Measurements from ENCODE around the gene ZXDC.

The ZXDC gene

GRCh38 chr3:126413693-126414080 lies 62.0 kb downstream of the ZXDC start:
- DNase-seq, result no peak

DNA sequence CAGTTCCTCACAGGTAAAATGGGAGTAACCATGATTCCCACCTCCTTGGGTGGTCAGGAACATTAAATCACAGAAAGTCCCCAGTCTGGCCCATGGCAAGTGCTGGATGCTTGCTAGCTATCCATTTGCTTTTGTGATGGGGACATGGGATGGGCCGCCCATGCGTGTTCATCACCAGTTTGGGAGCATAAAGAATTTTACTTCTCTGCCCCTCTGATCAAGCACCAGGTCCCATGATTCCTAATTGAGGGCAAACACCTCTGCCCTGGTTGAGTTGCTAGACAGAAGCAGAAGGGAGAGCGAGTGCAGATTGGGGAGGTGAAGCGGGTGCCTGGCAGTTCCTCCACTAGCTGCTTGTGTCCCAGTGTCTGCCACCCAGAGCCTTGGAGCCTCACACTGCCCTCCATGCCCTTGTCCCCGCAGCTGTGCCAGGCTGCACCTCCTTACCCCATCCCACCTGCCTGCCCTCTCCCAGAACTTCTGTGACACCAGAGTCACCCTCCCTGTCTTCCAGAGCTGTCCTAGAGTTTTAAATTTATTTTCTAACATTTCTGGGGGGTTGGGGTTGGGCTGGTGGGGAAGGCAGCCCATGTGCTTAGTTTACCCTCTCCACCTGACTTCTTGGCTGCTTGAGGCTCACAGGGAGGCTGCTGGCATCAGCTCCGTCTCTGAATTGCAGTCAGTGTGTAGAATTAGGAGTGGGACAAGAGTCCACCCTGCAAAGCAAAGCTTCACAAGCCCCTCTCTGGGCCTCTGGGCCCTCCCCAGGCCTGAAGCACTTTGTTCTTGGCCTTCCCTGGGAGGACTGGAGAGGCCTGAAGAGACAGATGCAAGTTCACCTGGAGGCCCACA lies 62.6 kb downstream of the ZXDC start:
- no peak for DNase-seq

DNA sequence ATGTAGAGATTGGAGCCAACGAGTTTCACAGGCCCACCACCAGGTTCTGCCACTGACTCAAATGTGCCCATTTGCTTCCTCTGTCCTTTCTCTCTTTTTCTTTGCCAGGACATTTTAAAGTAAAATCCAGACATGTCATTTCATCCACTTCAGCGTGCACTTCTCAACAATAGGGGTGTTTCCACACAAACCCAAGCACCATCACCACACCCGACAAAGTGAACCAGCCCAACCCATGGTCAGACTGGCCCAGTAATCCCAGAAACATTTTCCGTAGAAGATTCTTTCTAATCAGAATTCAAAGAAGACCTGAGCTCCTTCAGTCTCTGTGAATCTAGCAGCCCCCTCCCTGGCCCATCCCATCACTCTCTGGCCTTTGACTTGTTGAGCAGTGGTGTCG lies 67.6 kb downstream of the ZXDC start:
- no peak for DNase-seq

DNA sequence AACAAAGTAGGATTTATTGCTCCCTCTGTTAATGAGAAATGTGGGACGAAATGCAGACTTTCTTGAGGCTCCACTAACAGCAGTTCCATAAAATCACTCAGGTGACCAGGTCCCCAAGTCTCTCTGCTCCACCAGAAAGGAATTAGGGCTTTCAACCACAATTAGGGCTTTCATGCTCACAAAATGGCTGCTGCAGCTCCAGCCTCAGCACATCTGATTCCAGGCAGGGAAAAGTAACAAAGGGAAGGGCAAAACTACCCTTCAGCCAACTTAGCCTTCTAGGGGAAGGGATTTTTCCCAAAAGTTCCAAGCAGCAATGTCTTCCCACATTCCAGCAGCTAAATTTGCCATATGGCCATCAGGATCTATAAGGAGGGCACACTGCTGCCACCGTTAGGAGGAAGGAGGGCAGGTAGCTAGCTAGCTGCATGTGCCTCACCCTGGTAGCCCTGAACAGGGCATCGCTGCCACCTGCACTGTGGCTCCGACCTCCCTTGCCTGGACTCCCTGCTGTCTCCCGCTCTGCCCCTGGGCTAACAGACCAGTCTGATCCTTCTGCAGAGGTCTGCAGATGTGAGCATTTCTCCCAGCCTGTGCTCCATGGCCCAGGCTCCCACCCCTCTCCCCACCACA lies 68.2 kb downstream of the ZXDC start:
- no peak for DNase-seq

DNA sequence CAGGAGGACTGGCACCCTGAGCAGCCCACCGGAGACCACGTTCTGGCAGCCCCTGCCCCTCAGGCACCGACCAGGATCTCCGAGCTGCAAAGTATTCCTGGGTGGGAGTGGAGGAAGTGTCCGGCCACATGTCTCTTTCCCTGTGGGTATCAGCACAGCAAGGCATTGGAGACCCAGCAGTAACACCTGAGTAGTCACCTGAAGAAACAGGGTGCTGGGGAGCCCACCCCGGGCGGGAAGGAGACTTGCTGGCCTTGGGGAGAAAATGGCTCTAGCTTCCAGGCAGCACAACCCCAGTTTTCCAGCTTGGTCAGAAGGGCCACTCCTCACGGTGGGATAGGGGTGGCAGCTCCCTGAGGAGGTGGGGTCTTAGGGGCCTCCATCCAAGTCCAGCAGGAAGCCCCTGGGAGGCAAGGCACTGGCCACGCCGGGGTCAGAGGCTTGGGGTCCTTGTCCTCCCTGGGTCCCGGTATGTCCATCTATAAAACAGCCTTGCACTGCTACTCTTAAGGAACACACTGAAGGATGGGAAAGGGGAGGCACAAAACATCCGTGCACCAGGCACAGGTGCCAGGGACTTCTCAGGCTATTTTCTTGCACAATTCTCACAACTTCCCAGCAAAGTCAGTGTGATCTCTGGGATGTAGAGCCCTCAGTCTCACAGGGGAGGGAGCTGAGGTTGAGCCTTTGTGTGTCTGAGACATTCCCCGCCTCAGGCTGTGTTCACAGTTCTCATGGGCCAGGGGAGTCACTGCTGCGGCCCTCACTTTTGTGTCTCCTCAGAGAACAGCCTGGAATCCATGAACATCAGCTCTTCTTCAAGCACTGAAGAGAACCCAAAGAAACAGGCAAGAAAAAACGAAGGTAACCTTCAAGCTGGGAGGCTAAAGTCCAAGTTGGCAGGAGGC lies 69.0 kb downstream of the ZXDC start:
- DNase-seq, result no peak

DNA sequence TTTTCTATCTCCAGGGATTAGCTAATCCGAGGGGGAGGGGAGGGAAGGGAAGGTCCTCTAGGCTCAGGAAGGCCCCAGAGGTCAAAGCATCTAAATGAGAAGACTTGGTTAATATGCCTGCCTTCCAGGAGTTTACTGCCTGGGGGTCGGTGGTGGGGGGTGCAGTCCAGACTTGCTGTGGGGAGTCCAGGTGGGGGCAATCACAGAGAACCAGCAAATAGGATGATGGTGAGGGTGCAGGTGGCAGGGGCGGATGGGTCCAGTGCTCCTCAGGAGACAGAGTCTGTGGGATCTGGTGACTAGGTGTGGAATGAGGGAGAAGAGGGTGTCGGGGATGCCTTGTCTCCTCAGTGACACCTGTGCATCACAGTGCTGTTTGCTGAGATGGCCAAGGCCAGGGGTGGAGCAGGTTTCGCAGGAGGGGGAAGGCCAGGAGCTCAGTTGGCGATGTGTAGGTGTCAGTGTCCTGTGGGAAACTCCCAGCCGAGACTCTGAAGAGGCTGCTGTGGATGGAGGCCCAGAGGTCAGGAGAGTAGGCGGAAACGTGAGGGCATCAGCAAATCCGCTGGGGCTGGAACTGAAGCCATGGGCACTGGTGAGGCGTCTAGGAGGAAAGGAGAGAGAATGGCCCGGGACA lies 72.9 kb downstream of the ZXDC start:
- DNase-seq, result no peak

DNA sequence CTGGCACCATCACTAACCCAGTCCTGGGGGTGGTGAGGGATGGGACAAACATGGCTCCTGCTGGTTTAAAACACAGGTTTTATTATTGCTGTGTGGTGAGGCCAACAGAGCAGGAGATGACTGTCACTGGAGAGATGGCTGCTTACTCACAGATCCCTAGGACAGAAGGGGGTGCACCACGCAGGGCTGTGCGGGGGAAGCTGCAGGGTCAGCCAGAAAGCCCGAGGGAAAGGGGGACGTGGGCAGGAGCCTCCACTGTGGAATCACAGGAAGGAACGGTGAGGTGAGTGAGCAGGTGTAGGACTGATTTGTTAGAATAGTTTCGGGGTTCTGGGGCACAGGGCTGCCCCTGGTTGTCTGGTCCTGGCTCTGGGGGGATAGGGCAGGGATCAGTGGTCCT lies 73.5 kb downstream of the ZXDC start:
- DNase-seq, result no peak

DNA sequence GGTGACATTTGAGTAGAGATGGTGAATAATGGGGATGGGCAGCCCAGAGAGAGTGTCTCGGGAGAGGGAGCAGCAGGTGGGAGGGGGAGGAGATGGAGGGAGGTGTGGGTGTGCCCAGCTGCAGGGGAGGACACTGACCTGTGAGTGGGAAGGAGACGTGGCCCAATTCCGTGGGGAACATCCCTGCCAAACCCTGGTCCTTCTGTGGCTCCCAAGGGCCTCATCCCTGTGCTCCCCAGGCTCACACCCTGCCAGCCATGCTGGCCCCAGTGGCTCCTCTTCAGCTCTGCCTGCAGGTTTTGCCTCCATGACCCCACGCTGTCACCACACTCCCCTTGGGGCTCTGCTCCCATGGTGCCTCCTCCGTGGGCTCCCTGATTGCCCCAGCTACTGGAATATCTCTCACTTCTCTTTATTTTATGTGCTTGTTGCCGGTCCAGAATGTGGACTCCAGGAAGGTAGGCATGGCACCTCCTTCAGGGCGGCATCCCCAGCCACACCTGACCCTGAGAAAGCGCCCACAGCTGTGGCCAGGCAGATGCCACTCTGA lies 74.0 kb downstream of the ZXDC start:
- no peak for DNase-seq

- DNase-seq, result no peak
These were observed 75.9 kb downstream of the ZXDC start for GRCh38 chr3:126399756-126400155.

DNA sequence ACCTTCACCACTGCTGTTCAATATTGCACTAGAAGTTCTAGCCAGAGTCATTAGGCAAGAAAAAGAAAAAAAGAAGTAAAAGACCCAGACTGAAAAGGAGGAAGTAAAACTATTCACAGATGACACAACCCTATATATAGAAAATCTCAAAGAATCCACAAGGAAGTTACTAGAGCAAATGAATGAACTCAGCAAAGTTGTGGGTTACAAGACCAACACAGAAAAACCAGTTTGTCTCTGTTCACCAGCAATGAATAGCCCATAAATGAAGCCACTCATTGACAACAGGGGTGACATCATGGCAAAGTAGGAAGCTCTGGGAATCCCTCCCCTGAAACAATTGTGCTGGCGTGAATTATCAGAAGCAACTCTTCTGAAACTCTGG lies 76.3 kb downstream of the ZXDC start:
- DNase-seq, result no peak

DNA sequence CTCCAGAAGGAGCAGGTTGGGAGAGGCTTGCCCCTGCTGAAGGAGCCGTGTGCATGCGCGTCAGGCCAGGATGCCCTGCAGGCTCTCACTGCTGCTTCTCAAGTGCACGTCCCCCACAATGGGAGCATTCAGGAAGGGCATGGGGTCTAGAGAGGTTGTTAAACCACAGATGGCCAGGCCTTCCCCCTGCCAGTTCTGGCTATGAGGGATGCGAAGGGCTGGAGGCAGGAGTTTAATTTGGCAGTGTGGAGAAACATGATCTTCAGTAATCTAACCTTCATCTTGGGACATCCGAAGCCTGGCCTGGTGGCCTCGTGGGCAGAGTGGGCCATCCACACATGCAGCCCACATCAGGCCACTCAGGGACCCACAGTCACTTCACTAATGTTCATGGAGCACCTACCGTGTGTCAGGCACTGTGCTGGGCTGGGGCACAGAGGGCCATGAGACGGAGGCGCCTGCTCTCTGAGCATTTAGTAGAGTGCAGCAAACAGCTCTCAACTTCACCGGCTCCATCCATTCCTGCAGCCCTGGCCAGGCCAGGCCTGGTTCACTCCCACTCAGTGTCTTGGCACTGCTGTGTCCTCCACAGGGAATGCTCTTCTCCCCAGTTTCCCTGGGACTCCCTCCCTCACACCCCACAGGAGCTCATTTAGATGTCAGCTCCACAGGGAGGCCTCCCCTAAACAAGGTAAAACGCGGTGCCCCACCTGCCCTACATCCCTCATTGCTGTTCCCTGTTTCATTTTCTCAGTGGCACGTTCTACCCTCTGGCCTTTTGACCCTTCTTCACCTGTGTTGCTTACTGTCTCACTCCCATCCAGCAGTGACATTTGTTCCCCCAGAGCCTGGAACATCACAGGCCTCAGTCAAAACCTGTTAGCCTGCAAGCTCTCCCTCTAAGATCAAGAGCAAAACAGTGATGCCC lies 77.0 kb downstream of the ZXDC start:
- DNase-seq, result no peak

GRCh38 chr3:126397610-126398422 lies 77.9 kb downstream of the ZXDC start:
- DNase-seq, result no peak

- no peak for DNase-seq
These were observed 79.2 kb downstream of the ZXDC start for GRCh38 chr3:126396536-126396935.

GRCh38 chr3:126395846-126396513 lies 79.7 kb downstream of the ZXDC start:
- DNase-seq, result no peak

- DNase-seq, result no peak
These were observed 80.7 kb downstream of the ZXDC start for GRCh38 chr3:126394977-126395321.

- DNase-seq, result no peak
These were observed 81.3 kb downstream of the ZXDC start, which contains the start of gene CFAP100 for GRCh38 chr3:126394179-126394976. TSS of gene CFAP100 (plus strand) at chr3:126394909. CDS start at chr3:126396001, 1,092 bp downstream.

- DNase-seq, result no peak
These were observed 82.1 kb downstream of the ZXDC start for GRCh38 chr3:126393563-126393962.

GRCh38 chr3:126392246-126392645 lies 83.4 kb downstream of the ZXDC start:
- no peak for DNase-seq

DNA sequence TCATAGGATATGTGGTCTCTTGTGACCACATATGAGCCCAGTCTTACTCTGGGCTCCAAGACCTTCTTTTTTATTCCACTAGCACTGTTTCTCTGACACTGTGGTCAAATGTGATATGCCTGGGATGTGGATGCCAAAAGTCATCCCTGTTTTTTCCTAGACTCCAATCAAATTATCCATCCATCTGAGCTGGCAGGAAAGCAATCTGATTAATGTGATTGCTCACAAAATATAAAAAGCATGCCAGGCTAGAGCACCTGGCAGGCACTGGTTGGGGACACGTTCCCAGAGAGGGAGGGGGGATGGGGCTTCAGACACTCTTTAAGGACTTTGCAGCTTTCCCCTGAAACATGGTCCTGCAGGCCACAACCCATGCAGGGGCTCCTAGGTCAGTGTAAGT lies 84.1 kb downstream of the ZXDC start:
- DNase-seq, result no peak

Data from hematopoietic multipotent progenitor cell treated with erythropoietin and hydrocortisone succinate and interleukin-3 and kit ligand, for 8 days (in vitro differentiated cells).